KMS-11 (cell line): ENCODE measurements around the gene C16orf89.
"Not testable (repeated sequence)": the region's sequence is repeated elsewhere in the genome, so short reads cannot be mapped to it uniquely, and the experiment has no call there.

Experiments used
- H2AFZ ChIP-seq: fragments of 200-600 bp; sonication (generic); 2 replicates; pipeline ENCODE4 v1.6.1; 2016; ENCODE audit warnings: antibody characterized with exemption, mixed run types, low read depth
- H3K27ac ChIP-seq: fragments of 200-600 bp; sonication (generic); 2 replicates; pipeline ENCODE4 v1.6.1; 2016; ENCODE audit warnings: mild to moderate bottlenecking, mixed run types
- H3K27me3 ChIP-seq: fragments of 200-600 bp; sonication (generic); 2 replicates; pipeline ENCODE4 v1.6.1; 2017; ENCODE audit warnings: mild to moderate bottlenecking, low read depth, mixed run types, moderate library complexity; ENCODE audit not compliant: insufficient read depth
- H3K36me3 ChIP-seq: fragments of 200-600 bp; sonication (generic); 2 replicates; pipeline ENCODE4 v1.6.1; 2017; ENCODE audit warnings: mild to moderate bottlenecking, mixed run types; ENCODE audit not compliant: insufficient read depth
- H3K4me1 ChIP-seq: fragments of 200-600 bp; sonication (generic); 2 replicates; pipeline ENCODE4 v1.6.1; 2016; ENCODE audit warnings: mild to moderate bottlenecking, low read depth, mixed run types; ENCODE audit not compliant: poor library complexity, severe bottlenecking
- H3K4me2 ChIP-seq: fragments of 200-600 bp; sonication (generic); 2 replicates; pipeline ENCODE4 v1.7.0; 2016; ENCODE audit warnings: mild to moderate bottlenecking, mixed run types
- H3K4me3 ChIP-seq: fragments of 200-600 bp; sonication (generic); IDR thresholded peaks from 2 replicates; pipeline ENCODE4 v1.6.1; 2017; ENCODE audit warnings: low read depth, low read length, mixed read lengths; ENCODE audit not compliant: insufficient read depth
- H3K79me2 ChIP-seq: fragments of 200-600 bp; sonication (generic); 2 replicates; pipeline ENCODE4 v1.6.1; 2016; ENCODE audit warnings: low read depth, mixed run types; ENCODE audit not compliant: insufficient read depth
- H3K9ac ChIP-seq: fragments of 200-600 bp; sonication (generic); 2 replicates; pipeline ENCODE4 v1.6.1; 2016; ENCODE audit warnings: mild to moderate bottlenecking, mixed run types
- H4K20me1 ChIP-seq: fragments of 200-600 bp; sonication (generic); 2 replicates; pipeline ENCODE4 v1.6.1; 2016; ENCODE audit warnings: mild to moderate bottlenecking, mixed run types; ENCODE audit not compliant: insufficient read depth
- CTCF ChIP-seq: fragments of 200-600 bp; sonication (generic); conservative IDR thresholded peaks from 2 replicates; pipeline ENCODE4 v1.6.1; 2017; ENCODE audit warnings: low read depth, mild to moderate bottlenecking, antibody characterized with exemption, low read length, moderate library complexity, mixed read lengths

Gene C16orf89

GRCh38 chr16:5078626-5079025, 12.9 kb upstream of the C16orf89 start:
- Histone ChIP-seq H3K27me3 (no peaks in the 10 kb centered on the region), H2AFZ (no peak overlapping the region), H3K4me2 (no peak overlapping the region), H4K20me1 (no peaks in the 10 kb centered on the region), H3K9ac (no peak overlapping the region), H3K27ac (no peak overlapping the region), H3K36me3 (no peaks in the 10 kb centered on the region), H3K79me2 (peaks cover 5% of the 10 kb centered on the region; the same call in 1 of the 2 replicates), H3K4me1 (peaks cover 13% of the 10 kb centered on the region), H3K4me3 (no peak overlapping the region)
- no peak for TF ChIP-seq CTCF

GRCh38 chr16:5077304-5077703, 11.5 kb upstream of the C16orf89 start:
- Histone ChIP-seq H3K4me2 (no peak overlapping the region), H4K20me1 (no peaks in the 10 kb centered on the region), H3K9ac (no peak overlapping the region), H3K27me3 (no peaks in the 10 kb centered on the region), H2AFZ (no peak overlapping the region), H3K79me2 (peaks cover 18% of the 10 kb centered on the region), H3K27ac (no peak overlapping the region), H3K4me1 (peaks cover 21% of the 10 kb centered on the region), H3K36me3 (no peaks in the 10 kb centered on the region), H3K4me3 (no peak overlapping the region)
- no peak for TF ChIP-seq CTCF

- H3K4me1 ChIP-seq: peaks cover 17% of the 10 kb centered on the region
- H3K79me2 ChIP-seq: peaks cover 20% of the 10 kb centered on the region
- no peak for TF ChIP-seq CTCF
- H3K9ac ChIP-seq: no peak overlapping the region
- H3K4me2 ChIP-seq: no peak overlapping the region
- no peak overlapping the region for H3K27ac ChIP-seq
- H4K20me1 ChIP-seq: no peaks in the 10 kb centered on the region
- no peak overlapping the region for H2AFZ ChIP-seq
- no peak overlapping the region for H3K4me3 ChIP-seq
- no peaks in the 10 kb centered on the region for H3K36me3 ChIP-seq
- no peaks in the 10 kb centered on the region for H3K27me3 ChIP-seq
These were observed 9.9 kb upstream of the C16orf89 start for GRCh38 chr16:5075637-5076036.

GRCh38 chr16:5073771-5074170, 8.0 kb upstream of the C16orf89 start:
- not testable (repeated sequence) for H3K27me3 ChIP-seq, H3K36me3 ChIP-seq, H4K20me1 ChIP-seq, H3K4me2 ChIP-seq, H3K27ac ChIP-seq, H2AFZ ChIP-seq, H3K4me3 ChIP-seq, H3K9ac ChIP-seq
- Histone ChIP-seq H3K4me1 (peaks cover 17% of the 10 kb centered on the region), H3K79me2 (peaks cover 20% of the 10 kb centered on the region)

- no peak for TF ChIP-seq CTCF
- Histone ChIP-seq H3K36me3 (no peaks in the 10 kb centered on the region), H3K79me2 (peaks cover 20% of the 10 kb centered on the region), H3K4me1 (peaks cover 17% of the 10 kb centered on the region), H3K4me3 (no peak overlapping the region), H3K27ac (no peak overlapping the region), H3K9ac (no peak overlapping the region), H3K27me3 (no peaks in the 10 kb centered on the region), H3K4me2 (peak overlapping the region; percentile 81; the same call in 1 of the 2 replicates), H2AFZ (no peak overlapping the region), H4K20me1 (no peaks in the 10 kb centered on the region)
These were observed 7.5 kb upstream of the C16orf89 start for GRCh38 chr16:5073279-5073629.
